Measurements from ENCODE around the gene FARP2. TPM values are rescaled to one million over a fixed set of nuclear protein-coding genes. Genes with fewer than 3 reads are reported as not detected.

Gene FARP2
- total and polyA plus RNA-seq, 2 of the 4 experiments (the other 2 are of a cell fraction) = 17.1 to 30.8 TPM

DNA sequence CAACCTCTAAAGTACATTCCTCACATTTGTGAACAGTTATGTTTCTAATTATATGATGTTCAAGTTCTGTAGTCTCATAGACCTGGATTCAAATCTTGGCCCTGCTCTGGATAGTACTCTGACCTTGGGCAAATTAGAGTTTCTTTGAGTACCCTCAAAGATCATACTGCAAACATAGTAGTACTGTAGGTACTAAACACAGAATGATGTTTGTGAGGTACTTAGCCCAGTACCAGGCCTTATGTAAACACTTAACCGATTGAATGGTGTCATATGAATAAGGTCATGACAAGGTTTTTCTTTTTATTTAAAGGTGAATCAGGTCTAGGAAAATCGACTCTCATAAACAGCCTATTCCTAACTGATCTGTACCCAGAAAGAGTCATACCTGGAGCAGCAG lies 21.3 kb upstream of the FARP2 start:
- Histone ChIP-seq H2BK5ac (ENCODE audit: low read depth, low read length, poor library complexity, severe bottlenecking) (no peak overlapping the region), H3K27me3 (ENCODE audit: control insufficient read depth, insufficient read depth, low read length) (no peaks in the 10 kb centered on the region), H3K9me3 (ENCODE audit: control insufficient read depth, insufficient read depth, low read length) (no peaks in the 10 kb centered on the region), H4K91ac (ENCODE audit: insufficient read depth, low read depth, low read length) (no peak overlapping the region), H3K4ac (ENCODE audit: low read depth, low read length) (no peak overlapping the region), H3K14ac (replicated peaks; ENCODE audit: low read depth, low read length) (no peak overlapping the region), H2AK5ac (ENCODE audit: low read depth, low read length) (no peak overlapping the region), H3K18ac (ENCODE audit: low read depth, low read length) (no peak overlapping the region), H3K9me1 (ENCODE audit: insufficient read depth, low read length) (peaks cover 7% of the 10 kb centered on the region), H2AFZ (replicated peaks; ENCODE audit: low read length, poor library complexity) (no peak overlapping the region), H3K4me3 (ENCODE audit: insufficient read depth, low read depth, low read length) (no peak overlapping the region), H4K8ac (ENCODE audit: low read depth in 2 of 2, low read length in 2 of 2) (no peak overlapping the region), H2BK20ac (ENCODE audit: low read depth, low read length) (no peak overlapping the region), H3K23ac (ENCODE audit: low read depth, low read length) (no peak overlapping the region), H3K4me2 (ENCODE audit: low read depth, low read length) (no peak overlapping the region), H2AK9ac (replicated peaks; ENCODE audit: low read depth, low read length, poor library complexity) (no peak overlapping the region), H4K5ac (ENCODE audit: low read depth, low read length) (no peak overlapping the region), H4K20me1 (ENCODE audit: insufficient read depth, low read length) (peaks cover 38% of the 10 kb centered on the region), H3K9ac (ENCODE audit: low read depth, low read length) (no peak overlapping the region), H3K36me3 (ENCODE audit: control insufficient read depth, insufficient read depth, low read length) (peaks cover 38% of the 10 kb centered on the region), H3K4me1 (ENCODE audit: control insufficient read depth, insufficient read depth, low read length) (peaks cover 5% of the 10 kb centered on the region), H2BK15ac (ENCODE audit: low read depth, low read length) (no peak overlapping the region), H3K27ac (ENCODE audit: insufficient read depth, low read length) (no peak overlapping the region), H3K56ac (ENCODE audit: extremely low read depth, insufficient read depth, low read length) (no peak overlapping the region), H2BK120ac (ENCODE audit: low read depth, low read length) (no peak overlapping the region), H3K79me1 (ENCODE audit: low read depth in 1 of 2, low read length in 2 of 2) (peaks cover 26 to 67% of the 10 kb centered on the region in 2 experiments)
- no peak for TF ChIP-seq MAZ (IDR thresholded peaks at IDR 0.05; ENCODE audit: borderline replicate concordance, low read depth, low read length)
- no peak for TF ChIP-seq POLR2A (IDR thresholded peaks at IDR 0.05; ENCODE audit: low read depth, low read length)
- no peak for TF ChIP-seq BHLHE40 (IDR thresholded peaks at IDR 0.05; ENCODE audit: low read depth, low read length)
- TF ChIP-seq CEBPB (IDR thresholded peaks at IDR 0.05; ENCODE audit: low read depth, low read length) = no peak
- TF ChIP-seq CHD1 (IDR thresholded peaks at IDR 0.05; ENCODE audit: low read depth, low read length) = no peak
- DNase-seq (no peak), ATAC-seq (ENCODE audit: low read depth) (no peak)
- dilution Hi-C loops (cut with HindIII; ENCODE audit: low sequenced_read_pairs, unreplicated experiment) (no loop called here), intact Hi-C loops (cut with micrococcal nuclease) (no loop called here), in situ Hi-C loops (cut with MboI; ENCODE audit: low sequenced_read_pairs) (no loop called here)
- ChIA-PET POLR2A (ENCODE audit: unreplicated experiment) (no interaction called here), CTCF (no interaction called here)
- BruUV-seq (replicated peaks) = no TSS peak
- WGBS, 2 experiments (ENCODE audit: extremely low coverage in 2 of 2, insufficient read length in 1 of 2) = no CpG with 5 or more reads among the region's 2 CpGs

Data from IMR-90 (cell line).